H1 (cell line): ENCODE results near the gene LRRK1. TPM values are rescaled to one million over a fixed set of nuclear protein-coding genes. Genes with fewer than 3 reads are reported as not detected.

ENCODE experiments used
- ASH2L ChIP-seq: fragments of 200-600, 300-600 bp; sonication (generic); IDR thresholded peaks from one replicate; pipeline ENCODE4 v1.7.1; 2017; ENCODE audit warnings: low read length
- CREB1 ChIP-seq: IDR thresholded peaks from 2 replicates; pipeline ENCODE4 v1.6.1; 2012; ENCODE audit warnings: inconsistent platforms
- MAX ChIP-seq: IDR thresholded peaks from 2 replicates; pipeline ENCODE4 v1.6.1; 2012; ENCODE audit warnings: inconsistent platforms
- NANOG ChIP-seq: IDR thresholded peaks from 2 replicates; pipeline ENCODE4 v1.6.1; 2011; ENCODE audit warnings: low read length, low read depth, mild to moderate bottlenecking, inconsistent platforms; ENCODE audit not compliant: insufficient read depth, poor library complexity, severe bottlenecking
- RNF2 ChIP-seq: fragments of 200-900, 300-1000 bp; sonication (generic); IDR thresholded peaks from 2 replicates; pipeline ENCODE4 v1.7.1; 2016; ENCODE audit warnings: borderline replicate concordance, low read depth, mild to moderate bottlenecking, antibody characterized with exemption, low read length; ENCODE audit not compliant: poor library complexity, severe bottlenecking; ENCODE audit errors: missing control alignments
- ZNF274 ChIP-seq: IDR thresholded peaks from 2 replicates; pipeline ENCODE4 v1.7.0; 2012; ENCODE audit warnings: low read length, borderline replicate concordance; ENCODE audit errors: extremely low read depth
- polyA plus RNA-seq, 7 experiments: library from polyadenylated mRNA; depleted of rRNA in 3 of 7; stranded (reverse) in 5 of 7; unstranded in 2 of 7; fragments of >200 nt in 5 of 7; fragments of 200-250 nt in 2 of 7; gene quantifications; 1 replicate in 5 of 7; 2 replicates in 1 of 7; 4 replicates in 1 of 7; pipeline versions ENCODE4 v1.2.1 to v1.2.3, GENCODE V29; 2011 to 2013; ENCODE audit warnings: missing spikeins in 2 of 7, mixed read lengths in 2 of 7
- total RNA-seq: library from RNA; stranded (reverse); fragmentation: NEBNext Ultra II Directional; extraction: Animal tissue kit (Norgen Biotek cat#: 25700); gene quantifications from 2 replicates; pipeline ENCODE4 v1.2.1, GENCODE V29; 2021
- TF ChIP-seq, protein P1 (sequence below): IDR thresholded peaks from 2 replicates; pipeline ENCODE4 v1.6.1; 2012; ENCODE audit warnings: low read length, inconsistent platforms

Gene LRRK1
- total and polyA plus RNA-seq, 2 of the 8 experiments (the other 6 are each of a cell fraction or from before 2014, with no cell fraction given), result 1.2 to 3.6 TPM

- no peak for TF ChIP-seq MAX
- TF ChIP-seq CREB1, result no peak
- no peak for TF ChIP-seq ASH2L
- no peak for TF ChIP-seq NANOG
- TF ChIP-seq, protein P1, sequence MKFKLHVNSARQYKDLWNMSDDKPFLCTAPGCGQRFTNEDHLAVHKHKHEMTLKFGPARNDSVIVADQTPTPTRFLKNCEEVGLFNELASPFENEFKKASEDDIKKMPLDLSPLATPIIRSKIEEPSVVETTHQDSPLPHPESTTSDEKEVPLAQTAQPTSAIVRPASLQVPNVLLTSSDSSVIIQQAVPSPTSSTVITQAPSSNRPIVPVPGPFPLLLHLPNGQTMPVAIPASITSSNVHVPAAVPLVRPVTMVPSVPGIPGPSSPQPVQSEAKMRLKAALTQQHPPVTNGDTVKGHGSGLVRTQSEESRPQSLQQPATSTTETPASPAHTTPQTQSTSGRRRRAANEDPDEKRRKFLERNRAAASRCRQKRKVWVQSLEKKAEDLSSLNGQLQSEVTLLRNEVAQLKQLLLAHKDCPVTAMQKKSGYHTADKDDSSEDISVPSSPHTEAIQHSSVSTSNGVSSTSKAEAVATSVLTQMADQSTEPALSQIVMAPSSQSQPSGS, result no peak
- no peak for TF ChIP-seq ZNF274
- no peak for TF ChIP-seq RNF2
These were observed 101.3 kb downstream of the LRRK1 start (continued) for GRCh38 chr15:101020451-101020850.
